Stimulated activated CD4-positive, alpha-beta T cell treated with anti-CD3 and anti-CD28 coated beads, TNF-alpha, amount 100 ng/mL, for 4 hours (primary cell): ENCODE results near the gene VAV2.
"Not testable (repeated sequence)": the region's sequence is repeated elsewhere in the genome, so short reads cannot be mapped to it uniquely, and the experiment has no call there.

Experiments
- DNase-seq, 3 experiments: peaks; one replicate each; pipeline ENCODE4 v3.0.0-alpha.2; 2020; ENCODE audit warnings: low read depth in 3 of 3

Gene VAV2

DNA sequence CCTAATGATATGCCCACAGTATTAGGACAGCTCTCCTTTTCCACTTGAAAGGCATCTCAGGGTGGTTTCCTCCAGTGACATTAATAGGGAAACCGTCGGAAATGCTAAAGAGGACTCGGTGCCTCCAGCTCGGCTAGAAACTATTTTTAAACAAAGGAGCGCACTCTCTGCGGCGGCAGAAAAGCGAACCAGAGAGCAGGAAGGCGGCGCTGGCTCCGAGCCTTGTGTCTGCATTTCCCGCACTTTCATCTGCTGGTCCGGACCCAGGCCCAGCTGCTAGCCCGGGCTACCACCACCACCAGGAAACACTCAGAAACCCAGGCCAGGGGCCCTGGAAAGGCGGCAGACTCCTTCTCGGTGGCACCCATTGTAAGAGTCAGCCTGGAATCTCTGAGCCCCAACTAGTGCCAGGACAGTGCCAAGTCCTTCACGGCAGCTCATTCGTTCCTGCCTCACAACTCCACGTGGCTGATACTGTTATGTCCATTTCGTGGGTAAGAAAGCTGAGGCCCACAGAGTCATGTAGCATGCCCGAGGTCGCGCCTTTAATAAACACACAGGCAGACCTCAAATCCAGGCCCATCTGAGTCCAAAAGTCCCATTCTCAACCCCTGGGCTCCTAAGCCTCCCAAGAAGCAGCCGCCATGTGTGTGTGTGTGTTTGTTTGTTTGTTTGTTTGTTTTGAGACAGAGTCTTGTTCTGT is 73.9 kb downstream of the VAV2 start:
- no peak for DNase-seq

DNA sequence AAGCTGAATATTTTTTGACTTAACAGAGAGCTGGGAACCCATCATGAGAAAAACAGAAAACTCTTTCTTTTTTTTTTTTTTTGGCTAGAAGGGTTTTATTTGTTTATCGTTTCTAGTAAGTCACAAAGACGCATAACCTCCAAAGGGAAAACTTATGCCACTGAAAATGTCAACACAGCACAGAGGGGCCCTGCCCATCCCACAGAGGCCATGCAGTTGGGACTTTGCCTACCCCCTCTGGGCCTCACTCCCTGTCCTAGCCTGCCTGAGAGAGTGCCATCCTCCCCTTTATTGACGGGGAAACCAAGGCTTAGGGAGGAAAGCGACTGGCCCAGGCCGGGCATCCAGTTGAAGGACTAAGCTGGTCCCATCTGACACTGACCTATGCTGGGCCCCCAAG is 74.7 kb downstream of the VAV2 start:
- no peak for DNase-seq

DNA sequence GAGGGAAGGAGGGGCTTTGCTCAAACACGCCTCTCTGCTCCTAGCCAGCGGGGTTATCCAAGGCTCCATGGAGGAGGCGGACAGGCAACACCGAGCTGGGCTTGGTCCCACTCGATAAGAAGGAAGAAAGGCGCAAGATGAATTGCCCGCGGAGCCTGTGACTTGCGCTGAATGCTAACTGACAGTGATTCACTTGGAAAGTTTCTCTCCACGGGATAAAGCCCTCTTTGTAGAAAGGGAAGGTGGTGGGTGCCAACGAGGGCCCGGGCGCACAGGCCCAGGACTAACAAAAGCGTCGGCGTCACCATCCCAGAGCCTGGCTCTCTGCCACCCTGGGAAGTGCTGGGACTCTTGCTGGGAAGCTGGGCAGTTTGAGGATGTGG is 76.0 kb downstream of the VAV2 start:
- DNase-seq: no peak

DNA sequence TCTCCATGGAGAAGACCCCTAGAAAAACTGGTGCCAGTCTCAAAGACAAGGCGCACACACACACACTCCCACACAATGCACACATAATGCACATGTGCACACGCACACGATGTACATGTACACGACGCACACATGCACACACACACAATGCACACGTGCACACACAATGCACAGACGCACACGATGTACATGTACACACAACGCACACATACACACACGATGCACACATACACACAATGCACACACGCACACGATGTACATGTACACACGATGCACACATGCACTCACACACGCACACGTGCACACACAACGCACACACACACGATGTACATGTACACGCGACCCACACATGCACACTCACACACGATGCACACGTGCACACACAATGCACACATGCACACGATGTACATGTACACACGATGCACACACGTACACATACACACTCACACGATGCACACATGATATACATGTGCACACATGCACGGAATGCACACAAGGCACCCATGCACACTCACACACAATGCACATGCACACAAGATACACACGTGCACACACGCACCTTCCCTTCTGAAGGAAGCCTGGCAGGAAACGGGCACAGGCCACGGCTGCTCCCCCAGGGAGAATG is 76.5 kb downstream of the VAV2 start:
- DNase-seq: no peak

DNA sequence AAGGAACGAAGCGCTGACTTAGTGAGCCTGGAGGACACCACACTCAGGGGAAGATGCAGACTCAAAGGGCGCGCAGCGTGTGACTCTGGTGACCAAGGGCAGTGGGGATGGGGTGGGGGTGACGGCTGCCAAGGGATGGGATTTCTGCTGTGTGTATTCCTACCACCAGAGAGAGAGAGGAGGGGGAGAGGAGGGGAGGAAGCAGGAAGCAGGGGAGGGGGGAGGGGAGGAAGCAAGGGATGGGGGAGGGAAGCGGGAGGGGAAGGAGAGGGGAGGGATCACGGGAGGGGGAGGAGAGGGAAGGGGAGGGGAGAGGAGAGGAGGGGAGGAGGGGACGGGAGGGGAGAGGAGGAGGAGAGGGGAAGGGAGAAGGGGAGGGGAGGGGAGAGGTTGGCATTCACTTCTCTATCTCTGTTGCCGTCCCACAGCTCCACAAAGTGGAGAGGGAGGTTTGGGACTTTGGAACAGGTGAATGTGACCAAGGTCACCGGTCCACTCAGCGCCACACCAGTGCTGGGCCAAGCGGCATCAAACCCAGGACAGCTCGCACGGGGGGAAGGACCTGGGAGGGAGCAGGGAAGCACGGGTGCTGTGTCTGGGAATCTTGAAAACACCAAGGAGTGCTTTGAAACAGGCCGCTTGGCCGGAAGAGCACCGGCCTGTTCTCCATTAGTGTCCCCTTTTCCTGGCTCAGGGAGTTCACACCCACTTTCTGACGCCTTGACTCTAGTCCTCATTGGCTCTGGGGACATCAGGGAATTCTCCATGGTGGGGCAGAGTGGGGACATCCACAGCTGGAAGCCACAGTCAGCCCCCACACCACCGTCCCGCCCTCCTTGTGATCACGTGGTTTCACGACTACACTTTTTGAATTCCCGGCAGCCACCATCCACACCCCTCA is 77.4 kb downstream of the VAV2 start:
- no peak for DNase-seq

DNA sequence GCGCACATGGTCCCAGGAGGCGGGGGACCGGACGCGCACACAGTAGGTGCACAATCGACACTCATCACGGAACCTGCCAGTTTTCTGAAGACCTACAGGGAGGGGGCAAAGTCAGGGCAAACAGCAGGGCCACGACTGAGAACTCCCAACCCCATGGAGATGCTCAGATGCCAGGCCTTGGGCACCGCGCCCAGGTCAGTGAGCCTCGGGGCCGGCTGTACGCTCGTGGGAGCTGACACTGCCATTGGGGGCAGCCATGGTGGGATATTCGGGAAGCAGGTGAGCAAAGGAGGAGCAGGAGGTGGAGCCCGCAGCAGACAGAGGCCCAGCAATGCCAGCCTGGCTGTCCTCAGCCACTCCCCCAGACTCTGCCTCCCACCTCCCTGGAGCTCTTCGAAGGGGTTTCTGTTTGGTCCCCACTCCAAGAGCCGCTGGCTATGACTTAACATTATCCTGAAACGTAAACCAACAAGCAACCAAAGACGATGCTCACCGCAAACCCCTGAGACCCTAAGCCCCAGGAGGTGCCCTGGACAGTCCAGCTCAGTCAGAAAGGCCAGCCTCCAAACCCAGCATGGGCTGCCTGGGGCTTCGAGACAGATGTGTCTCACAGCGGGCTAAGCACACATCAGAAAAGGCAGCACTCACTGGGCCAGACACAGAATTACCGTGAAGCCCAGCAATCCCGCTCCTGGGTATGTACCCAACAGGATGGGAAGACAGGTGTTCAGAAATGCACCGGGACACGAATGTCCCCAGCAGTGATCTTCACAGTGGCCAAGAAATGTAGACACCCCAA is 78.4 kb downstream of the VAV2 start:
- DNase-seq: no peak

DNA sequence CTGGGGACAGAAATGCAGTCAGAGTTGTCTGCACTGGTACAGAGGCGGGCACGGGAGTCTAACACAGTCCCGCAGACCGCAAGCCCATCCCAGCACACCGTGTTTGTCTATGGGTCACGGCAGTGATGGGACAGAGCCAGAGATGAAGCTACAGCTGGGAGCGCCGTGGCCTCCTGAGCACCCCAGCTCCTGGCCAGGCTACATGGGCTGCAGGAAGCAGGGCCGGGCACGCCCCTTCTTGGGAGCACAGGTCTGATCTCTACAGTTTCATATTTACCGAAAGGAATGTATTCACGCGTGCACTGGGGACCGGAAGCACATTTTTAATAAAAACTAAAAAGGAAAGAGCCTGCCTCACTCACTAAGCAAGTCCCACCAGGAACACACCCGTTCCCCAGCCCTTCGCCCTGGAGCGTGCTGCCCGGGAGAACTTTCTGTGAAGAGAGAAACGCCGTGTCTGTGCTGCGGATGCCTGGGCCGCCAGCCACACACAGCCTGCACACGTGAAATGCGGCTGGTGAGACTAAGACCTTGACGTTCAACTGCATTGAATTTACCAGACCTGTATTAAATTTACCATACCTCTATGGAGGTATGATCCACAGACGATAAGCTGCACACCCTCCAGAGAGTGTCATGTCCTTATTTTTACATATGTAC is 81.1 kb downstream of the VAV2 start:
- DNase-seq: no peak

DNA sequence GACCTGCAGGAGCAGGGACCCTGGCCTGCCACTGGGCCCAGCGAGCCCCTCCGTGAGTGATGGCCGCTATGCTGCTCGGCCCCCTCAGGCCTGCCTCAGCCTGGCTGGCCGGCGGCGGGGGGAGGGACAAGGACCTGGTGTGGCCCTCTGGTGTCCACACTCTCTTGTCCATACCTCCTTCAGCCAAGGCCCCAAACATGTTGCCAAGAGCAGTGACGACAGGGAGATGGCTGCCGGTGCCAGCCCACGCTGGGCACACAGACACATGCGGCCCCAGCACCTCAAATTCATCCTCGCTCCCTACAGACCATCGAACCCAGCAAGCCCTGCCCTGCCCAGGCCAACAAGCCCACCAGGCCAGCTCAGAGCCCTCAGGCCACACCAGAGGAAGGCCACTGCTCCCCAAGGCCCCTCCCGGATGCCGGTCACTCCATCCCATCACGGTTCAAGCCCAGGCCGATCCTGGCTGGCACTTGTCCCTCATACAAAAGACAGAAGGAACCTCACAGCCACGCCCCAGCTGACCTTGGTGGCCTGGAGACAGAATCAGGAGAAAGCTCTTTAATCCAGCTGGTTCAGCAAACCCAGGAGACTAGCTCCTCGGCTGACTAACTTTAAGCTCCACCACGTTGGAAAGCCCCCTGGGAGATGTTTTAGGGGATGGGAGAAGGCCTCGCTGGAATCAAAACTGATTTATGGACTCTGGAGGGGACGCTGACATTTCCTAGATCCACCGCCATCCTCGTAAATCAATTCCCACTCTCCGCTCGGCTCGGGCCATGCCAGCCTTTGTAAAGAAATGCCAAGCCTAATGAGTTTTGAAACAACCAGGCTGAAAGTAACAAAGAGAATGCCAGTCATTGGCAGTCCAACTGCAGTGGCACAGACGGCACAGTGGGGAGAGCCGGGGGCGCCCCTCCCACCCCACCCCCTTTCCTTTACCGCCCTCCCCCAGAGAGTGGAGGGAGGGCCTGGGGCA is 84.9 kb downstream of the VAV2 start:
- no peak for DNase-seq

DNA sequence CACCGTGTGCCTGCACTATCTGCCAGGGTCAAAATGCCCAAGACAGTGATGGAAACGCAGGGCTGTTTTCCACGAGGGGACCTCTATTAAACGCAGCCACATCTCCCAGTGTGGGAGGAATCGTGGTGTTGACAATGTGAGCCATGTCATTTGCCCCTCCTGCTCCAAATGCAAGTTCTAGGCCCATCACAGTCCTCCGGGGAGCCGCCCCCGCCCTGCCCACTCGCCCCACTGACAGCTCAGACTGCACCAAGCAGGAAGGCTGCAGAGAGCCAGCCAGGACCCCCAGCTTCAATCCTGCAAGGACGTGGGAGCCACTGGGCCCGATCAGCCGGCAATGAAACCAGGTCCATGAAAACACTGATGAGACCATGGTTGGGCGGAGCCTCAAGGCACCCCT is 85.9 kb downstream of the VAV2 start:
- no peak for DNase-seq

DNA sequence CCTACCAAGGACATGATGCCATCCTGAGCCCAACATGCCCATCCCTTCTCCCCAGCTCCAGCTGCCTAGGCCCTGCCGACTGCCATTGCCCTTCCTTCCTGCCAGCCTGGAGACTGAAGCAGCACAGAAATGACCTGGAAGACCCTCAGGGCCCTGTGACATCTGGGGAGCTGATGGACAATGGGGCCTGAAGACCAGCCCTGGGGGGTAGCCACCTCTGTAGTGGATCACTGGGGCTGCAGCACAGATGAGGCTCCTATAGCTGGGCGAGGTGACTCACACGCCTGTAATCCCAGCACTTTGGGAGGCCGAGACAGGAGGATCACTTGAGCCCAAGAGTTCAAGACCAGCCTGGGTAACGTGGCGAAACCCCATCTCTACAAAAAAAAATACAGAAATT is 86.6 kb downstream of the VAV2 start:
- no peak for DNase-seq

DNA sequence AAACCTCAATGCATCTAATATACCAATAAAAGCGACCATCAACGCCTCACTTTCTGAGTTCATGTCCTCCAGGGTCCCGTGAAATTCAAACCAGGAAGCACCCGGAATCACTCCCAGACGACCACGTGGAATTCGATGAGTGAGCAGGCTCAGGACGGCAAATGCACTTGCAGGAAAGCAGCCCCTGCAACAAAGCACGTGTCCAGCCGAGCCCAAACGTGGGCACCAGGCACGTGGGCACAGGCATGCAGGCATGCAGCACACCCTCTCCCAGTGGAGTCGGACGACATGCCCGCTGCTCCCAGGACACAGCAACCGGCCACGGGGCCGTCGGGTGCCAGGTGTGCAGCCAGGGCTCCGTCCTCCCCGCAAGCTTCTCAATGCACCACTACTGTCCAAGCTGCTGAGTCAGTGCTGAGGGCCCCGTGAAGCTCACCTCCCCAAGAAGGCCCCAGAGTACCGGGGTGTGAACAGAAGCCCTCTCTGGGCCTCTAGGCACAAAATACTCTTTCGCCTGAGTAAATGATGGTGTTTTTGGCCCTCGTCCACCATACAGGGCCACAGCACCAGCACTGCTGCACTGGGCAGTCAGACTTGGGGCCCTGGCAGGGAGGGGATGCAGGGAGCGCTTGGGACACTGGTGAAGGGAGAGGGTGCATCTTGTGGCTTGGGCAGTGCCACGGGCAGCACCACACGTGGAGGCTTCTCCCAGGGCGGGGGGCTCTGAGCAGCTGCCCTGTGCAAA is 87.6 kb downstream of the VAV2 start:
- DNase-seq: no peak

DNA sequence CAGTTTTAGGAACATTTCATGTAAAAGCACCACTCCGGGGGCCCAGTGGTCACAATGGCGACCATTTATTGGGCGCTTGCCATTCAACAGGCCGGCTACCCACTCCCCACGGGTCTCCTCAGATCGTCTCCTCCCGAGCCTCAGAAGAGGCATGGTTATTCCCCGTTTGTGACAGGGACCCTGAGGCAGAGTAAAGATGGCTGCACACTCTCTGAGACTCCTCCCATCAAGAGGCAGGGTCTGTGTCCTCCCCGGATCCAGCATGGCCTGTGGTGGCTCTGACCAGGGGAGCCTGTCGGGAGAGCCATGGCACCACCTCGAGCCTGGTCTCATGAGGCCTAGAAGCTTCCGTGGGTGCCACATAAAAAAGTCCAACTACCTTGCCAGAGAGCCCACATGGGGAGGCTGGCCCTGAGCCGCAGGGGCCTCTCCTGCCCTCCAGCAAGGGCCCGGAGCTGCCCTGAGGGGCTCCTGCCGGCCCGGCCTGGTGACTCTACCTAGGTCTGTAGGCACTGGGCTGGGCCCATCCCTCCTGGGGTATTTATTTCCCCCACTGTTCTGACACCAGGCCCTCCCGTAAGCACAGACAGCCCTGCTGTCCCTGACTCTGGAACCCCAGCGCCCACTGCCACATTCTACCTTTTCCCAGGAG is 90.8 kb downstream of the VAV2 start:
- no peak for DNase-seq

DNA sequence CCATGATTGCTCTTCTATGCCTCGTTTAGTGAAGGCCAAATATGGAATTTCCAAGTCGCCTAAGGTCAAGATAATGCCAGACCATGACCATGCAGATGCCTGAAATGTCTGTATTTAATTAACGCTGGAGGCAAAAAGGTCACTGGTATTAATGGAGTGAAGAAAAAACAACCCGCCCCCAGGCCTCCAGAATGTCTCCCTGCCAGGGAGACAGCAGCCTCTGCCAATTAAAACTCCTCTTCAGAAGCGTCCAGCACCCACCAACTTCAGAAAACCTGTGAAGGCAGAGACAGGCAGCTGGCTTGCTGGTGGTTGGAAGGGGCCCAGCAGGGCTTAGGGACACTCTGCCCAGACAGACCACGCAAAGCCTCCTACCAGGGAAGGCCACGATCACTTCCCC is 94.4 kb downstream of the VAV2 start:
- no peak for DNase-seq

DNA sequence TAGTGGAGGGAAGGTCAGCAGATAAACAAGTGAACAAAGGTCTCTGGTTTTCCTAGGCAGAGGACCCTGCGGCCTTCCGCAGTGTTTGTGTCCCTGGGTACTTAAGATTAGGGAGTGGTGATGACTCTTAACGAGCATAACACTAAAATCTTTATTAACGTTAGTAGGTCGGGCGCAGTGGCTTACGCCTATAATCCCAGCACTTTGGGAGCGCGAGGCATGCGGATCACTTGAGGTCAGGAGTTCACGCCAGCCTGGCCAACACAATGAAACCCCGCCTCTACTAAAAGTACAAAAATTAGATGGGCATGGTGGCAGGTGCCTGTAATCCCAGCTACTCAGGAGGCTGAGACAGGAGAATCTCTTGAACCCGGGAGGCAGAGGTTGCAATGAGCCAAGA is 96.1 kb downstream of the VAV2 start:
- DNase-seq: not testable (repeated sequence)

DNA sequence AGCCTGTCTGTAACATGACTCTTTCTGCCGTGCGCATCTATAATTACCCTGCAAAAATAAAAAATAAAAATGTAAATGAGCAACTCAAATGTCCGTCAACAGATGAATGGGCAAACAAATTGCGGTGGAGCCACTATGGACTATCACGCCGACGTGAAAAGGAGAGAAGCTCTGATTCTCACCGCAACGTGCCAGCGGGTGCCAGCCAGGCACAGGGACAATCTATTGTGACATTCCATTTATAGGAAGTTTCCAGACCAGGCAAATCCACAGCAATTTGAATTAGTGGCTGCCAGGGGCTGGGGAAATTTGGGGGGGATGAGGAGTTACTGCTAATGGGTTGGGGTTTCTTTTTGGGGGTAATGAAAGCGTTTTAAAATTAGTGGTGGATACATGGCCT is 96.8 kb downstream of the VAV2 start:
- no peak for DNase-seq

DNA sequence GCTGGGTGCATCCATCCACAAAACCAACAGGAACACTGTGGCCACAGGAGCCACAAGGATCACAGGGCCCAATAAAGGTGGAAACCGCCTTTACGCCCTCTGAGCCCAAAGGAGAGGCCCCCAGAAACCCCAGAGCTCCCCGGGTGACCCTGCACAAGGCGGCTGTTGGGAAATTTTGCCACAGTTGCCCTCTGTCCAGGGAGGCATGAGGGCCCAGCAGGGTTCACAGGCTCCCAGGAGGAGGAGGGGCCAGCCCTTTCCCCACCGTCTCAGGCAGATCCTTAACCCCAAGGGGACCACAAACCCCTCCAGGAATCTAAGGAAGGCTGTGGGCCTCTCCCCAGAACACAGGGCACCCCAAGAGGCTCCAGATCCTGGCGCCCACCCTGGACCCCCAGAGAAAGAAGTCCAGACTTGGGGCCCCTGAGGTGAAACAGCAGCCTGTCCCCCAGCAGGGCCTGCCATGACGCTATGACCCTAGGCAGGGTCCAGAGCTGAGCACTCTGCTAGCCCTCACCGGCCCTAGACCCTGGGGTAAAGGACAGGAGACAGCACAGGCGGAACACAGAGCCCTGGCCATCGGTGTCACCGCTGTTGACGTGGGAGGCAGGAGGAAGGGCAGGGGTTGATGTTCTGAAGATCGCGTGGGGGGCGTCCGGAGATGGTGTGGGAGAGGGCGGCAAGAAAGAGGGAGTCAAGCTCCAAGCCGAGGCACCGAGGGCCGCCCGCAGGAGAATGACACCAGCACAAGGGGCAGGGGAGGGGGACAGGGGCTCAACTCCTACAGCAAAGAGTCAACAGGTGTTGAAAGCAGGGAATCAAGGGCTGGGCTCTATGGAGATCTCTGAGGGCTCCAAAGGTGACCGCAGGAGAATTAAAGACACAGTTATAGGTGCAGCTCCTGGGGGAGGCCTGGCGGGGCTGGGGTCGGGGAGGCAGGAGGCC is 97.5 kb downstream of the VAV2 start:
- no peak for DNase-seq

DNA sequence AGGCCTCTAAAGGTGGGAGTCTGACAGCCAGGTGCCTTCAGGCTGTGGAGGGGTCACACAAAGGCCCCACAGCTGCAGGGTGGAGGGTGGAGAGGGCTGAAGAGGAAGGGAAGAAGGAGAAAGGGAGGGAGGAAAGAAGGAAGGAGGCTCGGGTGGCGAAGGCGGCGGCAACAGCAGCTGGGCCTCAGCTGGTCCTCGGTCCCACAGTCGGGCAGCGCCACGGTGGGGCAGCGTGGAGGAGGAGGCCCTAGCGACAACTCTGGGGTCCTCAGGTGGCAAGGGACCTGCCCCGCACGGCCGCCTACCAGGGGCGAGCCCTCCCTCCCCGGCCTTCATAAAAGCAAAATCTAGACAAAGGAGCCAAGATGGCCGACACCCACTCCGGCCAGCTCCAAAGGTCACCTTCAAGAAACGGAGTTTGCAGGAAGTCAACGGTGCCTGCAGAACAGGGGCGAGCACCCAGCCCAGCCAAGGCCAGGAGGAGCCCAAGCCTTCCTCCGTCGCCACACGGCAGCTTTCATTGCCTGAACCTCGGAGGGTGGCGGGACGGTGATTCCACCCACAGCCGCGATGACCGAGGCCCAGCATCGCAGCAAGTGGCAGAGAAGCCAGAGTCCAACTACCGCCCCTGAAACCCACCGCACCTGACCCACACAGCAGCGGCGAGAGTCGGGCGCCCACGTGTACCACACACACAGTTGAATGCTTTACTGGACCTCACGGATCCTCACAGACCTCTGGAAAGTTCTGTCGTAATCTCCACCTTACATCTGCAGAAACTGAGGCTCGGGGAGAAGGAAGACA is 98.7 kb downstream of the VAV2 start:
- DNase-seq: no peak
